Stimulated activated CD8-positive, alpha-beta memory T cell treated with anti-CD3 and anti-CD28 coated beads, Interleukin-4, amount 100 ng/mL, for 24 hours (primary cell): Measurements from ENCODE around the gene MUC5B.

ENCODE experiments used
- DNase-seq: peaks from one replicate; pipeline ENCODE4 v3.0.0-alpha.2; 2020; ENCODE audit warnings: low read depth

The MUC5B gene

DNA sequence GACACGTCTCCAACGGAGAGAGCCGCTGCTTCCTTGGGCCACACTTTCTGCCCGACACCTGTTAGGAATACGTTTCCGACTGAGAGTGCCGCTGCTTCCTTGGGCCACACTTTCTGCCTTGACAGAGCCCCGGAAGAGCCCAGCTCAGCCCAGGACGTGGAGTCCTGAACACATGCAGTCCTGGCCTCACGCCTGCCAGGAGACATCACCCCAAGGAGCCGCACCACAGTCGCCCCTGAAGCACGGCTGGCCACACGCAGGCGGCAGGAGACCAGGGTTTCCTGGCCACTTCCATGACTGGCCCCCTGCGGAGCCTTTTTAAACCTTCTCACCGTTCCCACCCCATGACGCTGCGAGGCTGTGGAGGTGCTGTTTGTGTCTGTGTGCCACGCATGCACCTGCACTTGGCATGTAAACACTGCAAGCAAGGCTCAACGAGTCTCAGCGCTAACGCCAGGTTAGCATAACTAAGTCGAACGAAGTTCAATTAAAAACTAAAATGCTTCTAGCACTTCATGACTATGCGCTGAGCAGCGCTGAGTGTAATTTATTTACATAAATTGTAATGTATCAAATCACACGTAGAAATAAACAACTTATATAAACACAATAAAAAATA lies 77.8 kb downstream of the MUC5B start:
- no peak for DNase-seq

DNA sequence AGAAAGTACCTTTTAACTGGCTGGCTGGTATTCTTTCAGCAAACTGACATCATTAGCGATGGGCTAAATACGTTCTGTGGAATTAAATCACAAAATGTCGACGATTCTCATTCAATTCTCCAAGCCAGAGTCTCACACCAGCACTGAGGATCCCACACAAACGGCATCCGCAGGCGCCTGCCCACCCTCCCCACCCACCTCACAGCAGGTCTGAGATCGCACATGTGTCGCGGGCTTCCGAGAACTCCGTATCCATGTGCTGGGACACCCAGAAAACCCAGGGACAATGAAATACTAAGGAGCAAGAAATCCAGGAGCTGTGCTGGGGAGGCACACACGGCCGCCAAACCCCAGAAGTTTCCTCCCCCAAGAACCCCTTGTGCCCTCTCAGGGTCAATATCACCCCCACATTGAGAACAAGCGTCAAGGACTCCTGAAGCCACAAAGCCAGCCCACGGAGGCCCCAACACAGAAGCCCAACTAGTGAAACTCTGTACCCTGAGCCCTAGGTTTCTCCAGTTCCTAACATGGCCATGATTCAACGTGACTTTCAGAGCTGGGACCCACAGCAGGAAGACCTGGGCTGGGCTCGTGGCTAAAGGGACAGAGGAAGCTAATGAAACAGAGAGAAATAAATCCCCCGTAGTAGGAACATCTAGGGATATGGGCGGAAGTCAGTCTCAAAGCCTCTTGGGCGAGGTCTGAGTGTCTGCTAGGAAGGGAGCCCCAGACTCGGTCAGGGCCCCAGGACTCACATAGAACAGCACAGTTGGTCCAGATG lies 78.5 kb downstream of the MUC5B start:
- no peak for DNase-seq

DNA sequence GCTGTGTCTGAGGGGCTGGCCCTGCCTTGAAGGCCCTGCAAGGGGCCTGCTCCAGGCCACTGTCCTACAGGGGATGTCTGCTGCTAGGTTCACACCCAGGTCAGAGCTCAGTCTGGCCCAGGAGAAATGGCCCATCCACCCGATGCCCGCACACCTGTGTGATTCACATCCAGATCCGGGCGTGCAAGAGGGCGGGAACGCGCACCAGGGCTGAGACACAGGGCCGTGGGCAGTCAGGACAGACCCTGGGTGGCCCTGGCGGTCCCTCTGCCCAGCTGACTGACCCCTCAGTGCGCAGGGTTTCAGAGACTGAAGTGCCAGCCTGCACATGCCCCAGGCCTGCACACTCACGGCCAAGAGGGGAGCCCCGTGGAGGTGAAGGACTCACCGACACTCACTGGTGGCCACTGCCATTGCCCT lies 79.2 kb downstream of the MUC5B start:
- DNase-seq = no peak

DNA sequence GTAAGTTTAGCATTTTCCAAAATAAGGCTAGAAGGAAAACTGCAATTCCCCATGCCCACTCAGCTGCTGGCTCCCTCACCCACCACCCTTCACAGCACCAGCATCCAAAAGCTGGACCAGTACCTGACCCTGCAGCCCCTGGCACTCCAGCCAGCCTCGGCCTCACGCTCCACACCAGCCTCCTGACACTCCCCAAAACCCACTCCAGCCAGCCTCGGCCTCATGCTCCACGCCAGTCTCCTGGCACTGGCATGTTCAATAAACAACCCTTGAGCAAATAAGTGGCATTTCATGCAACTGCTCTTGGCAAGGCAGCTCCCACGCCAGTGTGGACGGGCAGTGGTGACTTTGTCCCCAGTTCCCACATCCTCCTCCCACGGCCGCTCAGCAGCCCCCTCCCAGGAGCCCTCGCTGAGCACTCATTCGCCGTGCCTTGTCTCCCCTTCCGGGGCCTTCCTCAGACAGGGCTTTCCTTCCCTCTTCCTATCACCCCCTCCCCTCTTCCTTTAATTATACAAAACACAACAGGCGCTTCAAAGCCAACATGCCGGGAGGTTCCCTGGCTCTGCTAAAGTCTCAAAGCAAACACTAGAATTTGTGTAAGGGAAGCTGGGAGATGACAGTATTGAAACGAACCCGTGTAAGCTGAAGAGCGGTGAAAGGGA lies 79.7 kb downstream of the MUC5B start:
- no peak for DNase-seq

DNA sequence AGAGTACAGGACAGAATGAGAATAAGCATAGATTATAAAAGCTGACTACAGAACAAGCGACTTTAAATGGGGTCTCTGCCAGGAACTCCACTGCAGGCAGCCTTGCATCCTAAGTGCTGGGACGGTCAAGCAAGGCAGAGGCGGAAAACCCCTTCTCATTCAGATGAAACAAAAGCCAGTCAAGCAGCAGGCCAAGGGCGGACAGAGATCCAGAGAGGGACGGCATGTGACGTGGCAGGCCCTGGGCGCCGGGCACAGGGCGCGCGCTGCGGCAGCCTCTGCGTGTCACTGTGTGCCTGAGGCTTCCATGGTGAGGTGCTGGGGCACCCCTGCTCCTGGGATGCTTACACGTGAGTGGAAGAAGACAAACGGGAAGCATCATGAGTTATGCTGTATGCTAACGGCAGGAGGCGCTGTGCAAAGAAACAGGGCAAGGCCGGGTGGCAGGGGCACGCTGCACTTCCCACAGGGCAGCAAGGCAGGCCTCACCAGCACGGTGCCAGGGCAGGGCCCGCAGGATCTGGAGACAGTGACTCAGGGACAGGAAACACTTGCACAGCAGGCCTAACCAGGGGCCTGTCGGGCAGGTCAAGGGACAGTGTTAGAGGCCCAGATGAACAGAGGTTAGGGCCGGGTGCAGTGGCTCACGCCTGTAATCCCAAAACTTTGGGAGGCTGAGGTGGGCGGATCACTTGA lies 80.4 kb downstream of the MUC5B start:
- DNase-seq = no peak

DNA sequence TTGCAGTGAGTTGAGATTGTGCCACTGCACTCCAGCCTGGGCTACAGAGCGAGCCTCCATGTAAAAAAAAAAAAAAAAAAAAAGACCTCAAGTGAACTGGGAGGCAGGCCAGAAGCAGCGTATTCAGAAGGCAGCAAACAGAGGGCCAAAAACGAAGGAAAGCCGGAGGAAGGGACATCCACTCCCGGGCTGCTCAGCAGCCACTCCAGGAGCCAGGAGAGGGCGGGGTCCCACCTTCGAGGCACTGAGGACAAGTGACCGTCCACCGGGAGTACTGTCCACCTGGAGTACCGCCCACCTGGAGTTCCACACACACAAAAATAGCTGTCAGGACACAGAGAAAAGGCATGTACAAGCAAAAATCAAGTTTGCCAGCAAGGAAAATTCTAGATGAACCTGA lies 81.1 kb downstream of the MUC5B start:
- no peak for DNase-seq

DNA sequence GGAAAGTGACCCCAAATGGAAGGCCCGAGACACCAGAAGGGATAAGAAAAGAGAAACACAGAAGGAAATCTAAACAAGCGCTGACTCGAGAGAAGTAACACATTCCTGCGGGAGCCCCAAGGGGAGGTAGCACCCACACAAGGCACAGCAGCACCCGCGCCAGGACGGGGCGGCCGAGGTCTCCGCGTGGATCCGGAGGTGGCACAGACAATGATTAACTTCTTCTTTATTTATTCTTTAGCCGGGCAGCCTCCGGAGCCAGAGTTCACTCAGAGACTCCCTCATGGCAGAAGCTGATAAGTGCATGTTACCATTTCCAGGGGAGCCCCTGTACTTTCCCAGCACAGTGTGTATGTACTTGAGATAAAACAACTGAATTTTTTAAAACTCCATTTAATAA lies 81.5 kb downstream of the MUC5B start:
- DNase-seq = no peak

DNA sequence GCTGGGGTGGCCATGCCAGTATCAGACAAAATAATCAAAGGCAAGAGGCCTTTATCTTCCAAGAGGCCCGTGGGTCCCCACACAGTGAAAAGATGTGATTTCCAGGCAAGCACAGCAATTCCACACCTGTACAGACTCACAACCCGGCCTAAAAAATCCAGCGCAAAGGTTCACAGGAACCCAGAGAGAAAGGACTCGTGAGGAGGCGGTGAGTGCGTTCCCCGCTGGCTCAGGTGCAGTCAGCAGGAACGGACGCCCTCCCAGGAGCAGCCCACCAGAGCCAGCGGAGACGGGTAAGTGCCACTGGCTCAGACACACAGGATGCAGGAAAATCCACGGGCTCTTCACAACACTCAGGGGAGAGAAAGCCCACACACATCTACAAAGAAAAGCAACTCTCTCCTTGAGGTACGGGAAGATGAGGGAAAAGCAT lies 82.2 kb downstream of the MUC5B start:
- DNase-seq = no peak

DNA sequence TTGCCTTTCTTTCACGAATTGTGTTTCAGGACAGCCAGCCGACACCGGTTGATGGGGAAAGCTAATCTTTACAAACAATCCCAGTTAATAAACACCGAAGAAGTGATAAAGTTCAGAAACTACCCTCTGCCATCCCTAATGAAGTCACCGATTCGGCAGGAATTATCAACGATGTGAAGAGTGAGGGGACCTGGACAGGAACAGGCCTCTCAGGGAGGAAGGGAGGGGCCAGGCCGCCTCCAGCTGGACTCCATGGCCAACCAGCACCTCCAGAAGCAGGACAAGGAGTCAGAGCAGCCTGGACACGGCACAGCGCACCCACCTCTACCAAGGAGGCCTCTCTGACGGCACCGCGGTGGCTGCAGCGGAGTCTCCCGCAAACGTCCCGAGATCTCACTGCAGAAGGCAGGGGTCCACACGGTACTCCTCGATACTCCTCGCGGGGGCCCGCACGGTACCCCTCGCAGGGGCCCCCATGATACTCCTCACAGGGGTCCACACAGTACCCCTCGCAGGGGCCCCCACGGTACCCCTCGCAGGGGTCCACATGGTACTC lies 82.7 kb downstream of the MUC5B start:
- no peak for DNase-seq

DNA sequence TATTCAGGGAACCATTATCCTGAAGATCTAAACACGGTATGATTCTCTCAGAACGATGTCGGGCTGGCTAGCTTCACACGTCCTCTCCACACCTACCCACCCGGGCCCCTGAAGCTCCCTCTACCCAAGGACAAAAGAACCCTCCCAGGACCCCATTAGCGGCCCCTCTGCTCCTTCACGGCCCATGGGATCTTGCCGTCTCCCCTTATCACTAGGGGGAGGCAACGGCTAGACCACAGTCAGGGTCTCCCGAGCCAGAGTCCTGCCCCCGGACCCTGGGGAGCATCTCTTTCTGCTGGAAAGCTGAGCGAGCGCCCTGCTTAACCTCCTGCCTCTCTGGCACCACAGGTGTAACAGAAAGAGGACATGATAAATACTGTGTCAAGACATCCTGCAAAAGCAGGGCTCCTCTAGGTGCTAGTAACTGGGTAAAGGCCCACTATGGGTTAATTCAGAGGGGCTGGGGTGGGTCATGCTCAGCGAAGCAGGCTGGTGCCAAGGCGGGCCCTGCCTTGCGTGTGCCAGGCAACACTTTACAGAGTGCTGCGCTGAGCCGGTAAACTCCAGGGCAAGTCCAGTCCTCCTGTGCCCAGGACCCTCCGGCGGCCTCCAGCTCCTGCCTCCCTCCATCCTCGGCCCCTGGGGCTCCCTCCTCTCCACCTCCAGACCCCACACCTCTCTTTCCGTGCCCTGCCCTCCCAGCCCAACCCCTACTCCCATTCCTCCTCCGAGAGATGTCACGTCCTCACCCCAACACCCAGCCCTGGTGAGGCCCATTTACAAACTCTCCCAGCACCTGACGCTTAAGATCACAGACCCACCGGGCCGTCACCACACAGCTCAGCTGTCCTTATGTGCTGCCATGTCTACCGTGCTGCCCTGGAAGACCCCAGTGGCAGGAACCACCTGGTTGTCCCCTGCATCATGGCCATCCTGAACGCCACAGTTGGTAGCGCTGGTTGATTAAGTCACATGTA lies 83.6 kb downstream of the MUC5B start:
- DNase-seq = no peak

DNA sequence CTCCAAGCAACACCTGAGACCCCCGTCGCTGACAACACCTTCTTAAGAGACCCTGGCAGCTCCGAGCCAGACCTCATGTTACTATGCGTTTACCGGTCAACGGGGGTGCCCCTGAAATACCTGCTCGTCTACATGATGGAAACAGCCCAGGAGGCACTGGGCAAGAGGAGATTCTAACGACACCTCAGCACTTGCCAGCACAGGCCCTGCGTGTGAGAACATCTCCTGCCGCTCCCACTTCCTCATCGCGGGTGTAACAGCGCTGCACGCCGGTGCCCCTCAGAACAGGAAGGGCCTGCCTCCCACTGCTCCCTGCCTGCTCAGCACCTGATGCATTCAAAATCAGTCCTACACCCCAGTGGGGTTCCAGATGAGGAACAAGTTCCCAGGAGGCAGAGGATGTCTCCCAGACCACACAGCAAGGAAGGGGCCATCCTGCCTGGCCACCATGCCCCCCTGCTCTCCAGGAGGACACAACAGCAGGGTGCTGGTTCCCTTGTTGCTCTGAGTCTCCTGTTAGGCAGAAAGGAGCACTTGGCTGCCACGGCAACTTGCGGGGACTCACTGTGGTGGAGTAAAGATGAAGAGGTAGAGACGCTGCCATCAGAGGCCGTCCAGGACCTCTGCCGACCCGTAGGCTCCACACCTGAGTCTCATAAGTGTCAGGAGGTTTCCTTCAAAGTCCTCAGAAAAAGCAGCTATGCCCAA lies 84.5 kb downstream of the MUC5B start:
- DNase-seq = no peak

DNA sequence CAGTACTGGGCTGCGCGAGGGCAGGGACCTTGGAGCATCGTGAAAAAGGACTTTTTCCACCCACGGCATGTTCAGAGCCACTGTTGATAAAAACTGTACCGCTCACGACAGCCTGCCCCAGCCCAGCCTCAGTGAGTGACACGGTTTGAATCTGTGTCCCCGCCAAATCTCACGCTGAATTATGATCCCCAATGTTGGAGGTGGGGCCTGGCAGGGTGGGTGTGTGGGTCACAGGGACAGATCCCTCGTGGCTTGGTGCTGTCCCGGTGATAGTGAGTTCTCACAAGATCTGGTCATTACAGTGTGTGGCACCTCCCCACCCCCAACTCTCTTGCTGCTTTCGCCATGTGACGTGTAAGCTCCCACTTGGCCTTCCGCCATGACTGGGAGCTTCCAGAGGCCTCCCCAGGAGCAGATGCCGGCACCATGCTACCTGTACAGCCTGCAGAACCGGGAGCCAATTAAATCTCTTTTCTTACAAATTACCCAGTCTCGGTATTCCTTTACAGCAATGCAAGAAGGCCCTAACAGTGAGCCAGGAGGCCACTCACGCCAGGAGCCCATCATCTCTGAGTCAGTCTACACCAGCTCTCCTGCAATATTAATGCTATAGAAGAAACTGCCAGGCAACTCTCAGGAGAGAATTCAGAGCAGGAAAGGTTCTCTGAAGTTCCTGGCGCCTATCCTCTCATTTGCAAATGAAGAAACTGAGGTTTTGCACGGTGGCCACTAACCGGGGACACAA lies 85.3 kb downstream of the MUC5B start:
- DNase-seq = no peak

DNA sequence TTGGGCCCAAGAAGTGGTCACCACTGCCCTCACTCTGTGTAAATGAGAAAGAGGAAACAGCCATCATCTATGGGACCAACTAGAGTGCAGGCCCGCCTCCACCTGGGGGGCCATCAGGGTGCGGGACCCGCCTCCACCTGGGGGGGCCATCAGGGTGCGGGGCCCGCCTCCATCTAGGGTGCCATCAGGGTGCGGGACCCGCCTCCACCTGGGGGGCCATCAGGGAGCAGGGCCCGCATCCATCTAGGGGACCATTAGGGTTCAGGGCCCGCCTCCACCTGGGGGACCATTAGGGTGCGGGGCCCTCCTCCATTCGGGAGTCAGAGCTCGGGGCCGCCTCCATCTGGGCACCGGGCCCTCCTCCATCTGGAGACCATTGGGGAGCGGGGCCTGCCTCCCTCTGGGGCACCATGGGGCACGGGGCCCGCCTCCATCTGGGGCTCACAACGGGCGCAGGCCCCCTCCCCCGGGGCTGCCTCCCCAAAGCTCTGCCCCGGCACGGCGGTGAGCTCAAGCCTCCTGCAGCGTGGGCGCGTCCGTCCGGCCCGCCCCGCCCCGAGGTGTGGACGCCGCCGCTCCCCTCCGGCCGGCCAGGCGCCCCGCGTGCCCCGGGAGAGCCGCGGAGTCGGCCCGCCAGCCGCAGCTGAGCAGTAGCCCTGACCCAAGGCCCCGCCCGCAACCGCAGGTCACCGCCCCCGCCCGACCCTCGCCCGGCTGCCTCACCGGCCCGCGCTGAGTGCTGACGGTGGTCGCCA lies 86.1 kb downstream of the MUC5B start:
- DNase-seq = no peak

DNA sequence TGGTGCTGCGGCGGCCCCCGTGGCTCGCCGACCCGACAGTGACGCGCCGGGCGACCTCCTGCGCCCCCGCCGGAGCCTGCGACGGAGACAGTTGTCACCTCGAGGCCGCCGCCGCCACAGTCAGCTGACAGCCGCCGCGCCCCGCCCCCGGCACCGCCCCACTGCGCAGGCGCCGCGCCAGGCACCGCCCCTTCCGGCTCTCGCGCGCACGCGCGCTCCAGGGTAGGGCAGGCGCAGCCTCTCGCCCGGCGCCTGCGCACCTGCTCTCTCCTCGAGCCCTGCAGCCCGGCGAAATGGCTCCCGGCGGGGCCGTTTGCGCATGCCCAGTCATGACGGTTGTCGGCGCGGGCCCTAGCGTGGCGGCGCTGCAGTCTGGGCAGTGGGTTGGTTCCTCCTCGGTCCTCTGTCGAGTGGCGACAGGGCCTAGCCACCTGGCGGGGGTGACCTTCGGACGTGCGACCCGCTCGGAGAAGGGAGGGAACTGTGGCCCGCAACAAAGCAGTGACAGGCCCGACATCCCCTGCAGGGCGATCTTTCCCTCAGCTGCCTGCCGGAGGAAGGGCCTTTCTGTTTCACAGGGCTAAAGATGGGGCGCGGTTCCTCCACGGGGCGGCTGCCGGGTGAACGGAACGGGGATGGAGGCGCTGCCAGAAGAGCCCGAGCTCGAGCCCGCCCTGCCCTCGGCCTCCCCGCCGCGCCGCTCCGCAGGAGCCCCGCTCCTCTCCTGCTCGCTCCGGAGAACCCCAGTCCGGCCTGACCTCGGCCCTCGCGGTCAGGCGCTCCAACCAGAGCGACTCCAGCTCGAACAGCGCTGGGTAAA lies 86.8 kb downstream of the MUC5B start, which contains the start of gene TOLLIP:
Gene TOLLIP, minus strand, starts transcription at position 135 of the 820 bp plus-strand sequence. Its CDS starts 134 bp downstream, at position 1.
- peak; percentile 95 for DNase-seq

DNA sequence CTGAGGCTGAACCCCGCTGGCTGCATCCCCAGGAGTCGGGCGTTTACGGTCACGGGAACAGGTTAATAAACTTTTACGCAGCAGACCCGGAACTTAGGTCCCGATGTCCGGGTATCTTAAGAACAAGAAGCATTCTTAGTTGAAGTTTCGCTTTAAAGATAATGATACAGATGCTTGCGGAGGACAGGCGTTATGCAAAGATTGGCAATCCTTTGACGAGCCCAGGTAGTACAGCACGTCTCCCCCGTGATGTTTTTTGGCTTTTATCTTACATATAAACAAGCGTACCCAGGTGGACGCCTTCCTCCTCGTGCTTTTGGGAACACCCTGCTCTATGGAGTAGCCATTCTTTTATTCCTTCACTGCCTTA lies 87.4 kb downstream of the MUC5B start:
- no peak for DNase-seq

DNA sequence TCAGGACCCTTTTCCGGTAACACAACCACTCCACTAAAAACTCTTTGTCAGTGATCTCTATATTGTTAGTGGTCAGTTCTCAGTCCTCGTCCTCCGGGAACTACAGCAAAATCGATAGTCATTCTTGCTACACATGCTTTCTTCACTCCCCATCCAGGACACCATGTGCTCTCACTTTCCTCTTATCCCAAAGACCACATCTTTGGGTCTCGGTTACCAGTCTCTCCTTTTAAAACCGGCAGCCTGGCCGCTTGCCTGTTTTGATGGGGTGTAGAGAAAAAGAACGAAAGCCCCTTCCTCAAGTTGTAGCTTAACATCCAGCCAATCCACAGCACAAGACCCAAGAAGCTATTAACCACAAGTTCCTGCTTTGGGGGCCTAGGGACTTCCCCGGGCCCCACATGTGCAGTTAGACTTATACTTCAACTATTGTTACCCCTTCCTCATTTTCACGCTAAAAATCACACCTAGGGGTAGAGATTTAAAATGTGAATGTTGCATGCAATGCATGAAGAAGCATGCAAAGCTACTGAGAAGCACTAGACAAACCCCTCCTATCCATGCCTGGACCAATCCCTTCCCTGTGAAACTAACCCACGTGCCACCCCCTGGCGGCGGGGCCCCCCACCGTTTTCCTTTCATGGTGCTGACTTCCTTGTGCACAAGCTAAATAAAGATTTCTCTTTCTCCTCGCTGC lies 88.1 kb downstream of the MUC5B start:
- peak; percentile 59 for DNase-seq
